ENCODE results near the gene SLC43A1. TPM values are rescaled to one million over a fixed set of nuclear protein-coding genes. Genes with fewer than 3 reads are reported as not detected.

The SLC43A1 gene
- total RNA-seq, 1 experiment from 2014 or later: 12.5 TPM

- intact Hi-C loops (cut with micrococcal nuclease; ENCODE audit: unreplicated experiment): no loop called here
- Mint-ChIP-seq H3K4me1 (ENCODE audit: low read depth, unreplicated experiment) (peaks cover 11% of the 10 kb centered on the region), H3K4me3 (ENCODE audit: low read depth, unreplicated experiment) (no peak overlapping the region), H3K36me3 (ENCODE audit: insufficient read depth, unreplicated experiment) (peaks cover 17% of the 10 kb centered on the region), H3K27ac (ENCODE audit: unreplicated experiment) (no peak overlapping the region), H3K27me3 (ENCODE audit: unreplicated experiment) (peaks cover 32% of the 10 kb centered on the region), H3K9me3 (ENCODE audit: low read depth, unreplicated experiment) (no peaks in the 10 kb centered on the region)
- TF ChIP-seq CTCF (IDR thresholded peaks at IDR 0.05; ENCODE audit: unreplicated experiment): no peak
- DNase-seq: no peak
- CTCF ChIA-PET: no interaction called here
- BruUV-seq (replicated peaks): no TSS peak
These were observed 40.7 kb downstream of the SLC43A1 start for GRCh38 chr11:57474803-57475115.

GRCh38 chr11:57474017-57474802 lies 41.3 kb downstream of the SLC43A1 start:
- H3K27ac Mint-ChIP-seq (ENCODE audit: unreplicated experiment): no peak overlapping the region
- no peak for DNase-seq
- H3K4me1 Mint-ChIP-seq (ENCODE audit: low read depth, unreplicated experiment): peaks cover 11% of the 10 kb centered on the region
- no peaks in the 10 kb centered on the region for H3K9me3 Mint-ChIP-seq (ENCODE audit: low read depth, unreplicated experiment)
- no TSS peak for BruUV-seq (replicated peaks)
- H3K27me3 Mint-ChIP-seq (ENCODE audit: unreplicated experiment): peaks cover 32% of the 10 kb centered on the region
- intact Hi-C loops (cut with micrococcal nuclease; ENCODE audit: unreplicated experiment): no loop called here
- CTCF ChIA-PET: no interaction called here
- TF ChIP-seq CTCF (IDR thresholded peaks at IDR 0.05; ENCODE audit: unreplicated experiment): no peak
- peaks cover 17% of the 10 kb centered on the region for H3K36me3 Mint-ChIP-seq (ENCODE audit: insufficient read depth, unreplicated experiment)
- H3K4me3 Mint-ChIP-seq (ENCODE audit: low read depth, unreplicated experiment): no peak overlapping the region

GRCh38 chr11:57473285-57473841 lies 42.1 kb downstream of the SLC43A1 start:
- no TSS peak for BruUV-seq (replicated peaks)

GRCh38 chr11:57471496-57471895 lies 44.0 kb downstream of the SLC43A1 start:
- no TSS peak for BruUV-seq (replicated peaks)
- TF ChIP-seq CTCF (IDR thresholded peaks at IDR 0.05; ENCODE audit: unreplicated experiment): no peak
- no peak for DNase-seq
- peaks cover 42% of the 10 kb centered on the region for H3K27me3 Mint-ChIP-seq (ENCODE audit: unreplicated experiment)
- CTCF ChIA-PET: interaction anchor here (0.6 kb wide), 1 partner anchor 14 kb away, joined by 3 read pairs; no protein-coding TSS in a partner anchor
- H3K27ac Mint-ChIP-seq (ENCODE audit: unreplicated experiment): no peak overlapping the region
- H3K4me3 Mint-ChIP-seq (ENCODE audit: low read depth, unreplicated experiment): no peak overlapping the region
- intact Hi-C loops (cut with micrococcal nuclease; ENCODE audit: unreplicated experiment): no loop called here
- peaks cover 11% of the 10 kb centered on the region for H3K36me3 Mint-ChIP-seq (ENCODE audit: insufficient read depth, unreplicated experiment)
- H3K4me1 Mint-ChIP-seq (ENCODE audit: low read depth, unreplicated experiment): peaks cover 10% of the 10 kb centered on the region
- H3K9me3 Mint-ChIP-seq (ENCODE audit: low read depth, unreplicated experiment): no peaks in the 10 kb centered on the region

More at GRCh38 chr11:57473285-57473841, 42.1 kb downstream of the SLC43A1 start:
- CTCF ChIA-PET: no interaction called here
- Mint-ChIP-seq H3K4me1 (ENCODE audit: low read depth, unreplicated experiment) (peaks cover 11% of the 10 kb centered on the region), H3K27ac (ENCODE audit: unreplicated experiment) (no peak overlapping the region), H3K36me3 (ENCODE audit: insufficient read depth, unreplicated experiment) (peaks cover 17% of the 10 kb centered on the region), H3K4me3 (ENCODE audit: low read depth, unreplicated experiment) (no peak overlapping the region), H3K9me3 (ENCODE audit: low read depth, unreplicated experiment) (no peaks in the 10 kb centered on the region), H3K27me3 (ENCODE audit: unreplicated experiment) (peaks cover 37% of the 10 kb centered on the region)
- TF ChIP-seq CTCF (IDR thresholded peaks at IDR 0.05; ENCODE audit: unreplicated experiment): no peak
- intact Hi-C loops (cut with micrococcal nuclease; ENCODE audit: unreplicated experiment): no loop called here
- DNase-seq: no peak
